ENCODE measurements around the gene TCF12. TPM values are rescaled to one million over a fixed set of nuclear protein-coding genes. Genes with fewer than 3 reads are reported as not detected.

TCF12 gene
- total and polyA plus RNA-seq, 2 of the 8 experiments (the other 6 are each of a cell fraction or from before 2014, with no cell fraction given) = 85.8 to 101 TPM

DNA sequence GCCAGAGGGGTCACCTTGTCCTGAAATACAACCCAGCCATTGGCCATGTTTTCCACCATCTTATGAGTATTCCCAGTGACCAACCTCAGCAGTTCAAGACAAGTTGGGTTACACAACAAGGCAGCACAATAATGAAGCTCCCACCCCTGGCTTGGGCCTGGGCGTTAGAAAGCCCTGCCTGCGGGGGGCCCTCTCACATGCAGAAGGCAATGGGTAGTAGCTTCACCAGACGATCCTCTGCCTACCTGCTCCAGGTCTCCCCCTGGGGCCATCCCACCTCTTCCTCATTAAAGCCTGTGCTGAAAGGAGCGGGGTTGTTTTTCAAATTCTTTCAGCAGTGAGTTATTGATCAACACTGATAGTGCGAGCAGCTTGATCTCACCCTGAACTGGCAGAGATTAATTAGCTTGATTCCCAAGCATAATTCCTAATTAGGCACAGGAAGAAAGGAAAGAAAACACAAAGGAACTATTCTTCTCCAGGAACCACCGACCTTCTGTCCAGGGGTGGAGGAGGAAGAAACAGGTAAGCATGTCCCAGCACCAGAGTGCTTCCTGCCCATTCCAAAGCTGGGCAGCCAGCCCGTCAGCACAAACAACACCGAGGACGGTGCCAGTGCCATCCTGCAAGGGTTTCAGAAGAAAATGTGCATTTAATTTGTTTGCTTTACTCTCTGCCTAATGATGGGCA lies 378.2 kb downstream of the TCF12 start:
- Histone ChIP-seq H3K23ac (ENCODE audit: insufficient read length) (no peak overlapping the region), H2BK120ac (replicated peaks; ENCODE audit: low read depth, low read length) (no peak overlapping the region), H3K27ac (ENCODE audit: low read depth, low read length) (no peak overlapping the region), H3K79me2 (ENCODE audit: control insufficient read depth in 1 of 2, insufficient read depth in 2 of 2, low read length in 2 of 2) (no peaks in the 10 kb centered on the region), H4K91ac (replicated peaks; ENCODE audit: insufficient read length, low read length) (no peak overlapping the region), H3K9me3 (ENCODE audit: insufficient read depth in 2 of 2, low read depth in 1 of 2, low read length in 1 of 2) (no peaks in the 10 kb centered on the region), H2AK5ac (ENCODE audit: low read depth, low read length) (no peak overlapping the region), H2AFZ (ENCODE audit: low read length) (no peak overlapping the region), H4K5ac (ENCODE audit: insufficient read length, low read depth, low read length) (no peak overlapping the region), H3K79me1 (ENCODE audit: low read depth, low read length) (no peaks in the 10 kb centered on the region), H3K9ac (replicated peaks in 1 of 4; ENCODE audit: extremely low read depth in 1 of 4, low read depth in 3 of 4, low read length in 3 of 4) (no peak overlapping the region), H3K4me3 (ENCODE audit: extremely low read depth in 1 of 4, insufficient read depth in 2 of 4, low read depth in 3 of 4, low read length in 4 of 4) (no peak overlapping the region), H3K23me2 (ENCODE audit: low read depth, low read length) (no peaks in the 10 kb centered on the region), H4K20me1 (replicated peaks in 1 of 2; ENCODE audit: control insufficient read depth in 1 of 2, insufficient read depth in 2 of 2, low read length in 2 of 2) (no peaks in the 10 kb centered on the region), H4K8ac (ENCODE audit: extremely low read depth, insufficient read depth, low read length) (no peak overlapping the region), H3K4me2 (ENCODE audit: insufficient read depth in 1 of 2, low read depth in 2 of 2, low read length in 2 of 2) (no peak overlapping the region), H3K36me3 (ENCODE audit: control insufficient read depth in 2 of 4, insufficient read depth in 4 of 4, low read length in 3 of 4) (no peaks in the 10 kb centered on the region), H3K27me3 (replicated peaks in 1 of 4; ENCODE audit: control insufficient read depth in 3 of 4, extremely low read depth in 1 of 4, insufficient read depth in 3 of 4, low read length in 3 of 4) (no peaks in the 10 kb centered on the region), H2BK20ac (ENCODE audit: low read length) (no peak overlapping the region), H3K56ac (replicated peaks; ENCODE audit: insufficient read length, low read depth, low read length) (no peak overlapping the region), H3K4ac (replicated peaks; ENCODE audit: insufficient read length, low read depth, low read length) (no peak overlapping the region), H2BK12ac (ENCODE audit: low read depth, low read length) (peak overlapping the region; percentile 21; the same call in 1 of the 2 replicates), H2BK5ac (ENCODE audit: low read depth, low read length) (peak overlapping the region; percentile 54), H3K18ac (ENCODE audit: extremely low read depth, low read length) (no peak overlapping the region), H3K14ac (ENCODE audit: insufficient read length) (no peak overlapping the region), H3K4me1 (replicated peaks in 1 of 4; ENCODE audit: control insufficient read depth in 3 of 4, insufficient read depth in 4 of 4, low read length in 3 of 4) (peaks cover 0 to 5% (median 0%) of the 10 kb centered on the region in 4 experiments; a peak in 5 of 7 replicates), H2BK15ac (ENCODE audit: low read length) (no peak overlapping the region)
- TF ChIP-seq SIRT6 (IDR thresholded peaks at IDR 0.05; ENCODE audit: low read length) (no peak), TBP (IDR thresholded peaks at IDR 0.05; ENCODE audit: low read depth, low read length) (no peak), CEBPB (IDR thresholded peaks at IDR 0.05; ENCODE audit: low read depth, low read length) (peak; percentile 54; the same call in 1 of the 2 replicates), EGR1 (IDR thresholded peaks at IDR 0.05; ENCODE audit: borderline replicate concordance, low read depth, low read length) (no peak), EZH2 (IDR thresholded peaks at IDR 0.05; ENCODE audit: low read depth, low read length, severe bottlenecking) (no peak), PHF8 (conservative IDR thresholded peaks at IDR 0.05; ENCODE audit: low read depth, low read length) (no peak), SUZ12 (IDR thresholded peaks at IDR 0.05; ENCODE audit: low read length) (no peak)
- TF ChIP-seq, protein P1, sequence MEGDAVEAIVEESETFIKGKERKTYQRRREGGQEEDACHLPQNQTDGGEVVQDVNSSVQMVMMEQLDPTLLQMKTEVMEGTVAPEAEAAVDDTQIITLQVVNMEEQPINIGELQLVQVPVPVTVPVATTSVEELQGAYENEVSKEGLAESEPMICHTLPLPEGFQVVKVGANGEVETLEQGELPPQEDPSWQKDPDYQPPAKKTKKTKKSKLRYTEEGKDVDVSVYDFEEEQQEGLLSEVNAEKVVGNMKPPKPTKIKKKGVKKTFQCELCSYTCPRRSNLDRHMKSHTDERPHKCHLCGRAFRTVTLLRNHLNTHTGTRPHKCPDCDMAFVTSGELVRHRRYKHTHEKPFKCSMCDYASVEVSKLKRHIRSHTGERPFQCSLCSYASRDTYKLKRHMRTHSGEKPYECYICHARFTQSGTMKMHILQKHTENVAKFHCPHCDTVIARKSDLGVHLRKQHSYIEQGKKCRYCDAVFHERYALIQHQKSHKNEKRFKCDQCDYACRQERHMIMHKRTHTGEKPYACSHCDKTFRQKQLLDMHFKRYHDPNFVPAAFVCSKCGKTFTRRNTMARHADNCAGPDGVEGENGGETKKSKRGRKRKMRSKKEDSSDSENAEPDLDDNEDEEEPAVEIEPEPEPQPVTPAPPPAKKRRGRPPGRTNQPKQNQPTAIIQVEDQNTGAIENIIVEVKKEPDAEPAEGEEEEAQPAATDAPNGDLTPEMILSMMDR (IDR thresholded peaks at IDR 0.05; ENCODE audit: control extremely low read depth in 1 of 3, insufficient read depth in 1 of 3, low read depth in 1 of 3, low read length in 3 of 3) = peak in 1 of 3 experiments; percentile 23; a peak in 1 of 4 replicates
- FAIRE-seq = no peak
- POLR2A ChIA-PET (ENCODE audit: partially characterized antibody) = interaction anchor here (1.1 to 1.4 kb wide), 2 partner anchors 9 to 10 kb away, joined by 4 to 5 read pairs; no protein-coding TSS in a partner anchor
- peak in 1 of 2 experiments; percentile 66 for DNase-seq (ENCODE audit: low read depth in 1 of 2, low spot score in 2 of 2)
- CTCF ChIA-PET (ENCODE audit: partially characterized antibody) = interaction anchor here (0.7 to 1.9 kb wide), 12 partner anchors 9 to 806 kb away, joined by 3 to 9 read pairs (median 4); no protein-coding TSS in a partner anchor
- WGBS, 2 experiments (ENCODE audit: extremely low coverage in 1 of 2, insufficient coverage in 1 of 2, insufficient read length in 1 of 2, insufficient replicate concordance in 2 of 2, low coverage in 1 of 2, low lambda C conversion rate in 2 of 2, missing lambda C conversion rate in 1 of 2) = 79% methylated on average over 9 of the region's 9 CpGs; no CpG with 5 or more reads in 1 of the 2 experiments
